ENCODE data around the gene RPUSD2.

RPUSD2 gene, protein sequence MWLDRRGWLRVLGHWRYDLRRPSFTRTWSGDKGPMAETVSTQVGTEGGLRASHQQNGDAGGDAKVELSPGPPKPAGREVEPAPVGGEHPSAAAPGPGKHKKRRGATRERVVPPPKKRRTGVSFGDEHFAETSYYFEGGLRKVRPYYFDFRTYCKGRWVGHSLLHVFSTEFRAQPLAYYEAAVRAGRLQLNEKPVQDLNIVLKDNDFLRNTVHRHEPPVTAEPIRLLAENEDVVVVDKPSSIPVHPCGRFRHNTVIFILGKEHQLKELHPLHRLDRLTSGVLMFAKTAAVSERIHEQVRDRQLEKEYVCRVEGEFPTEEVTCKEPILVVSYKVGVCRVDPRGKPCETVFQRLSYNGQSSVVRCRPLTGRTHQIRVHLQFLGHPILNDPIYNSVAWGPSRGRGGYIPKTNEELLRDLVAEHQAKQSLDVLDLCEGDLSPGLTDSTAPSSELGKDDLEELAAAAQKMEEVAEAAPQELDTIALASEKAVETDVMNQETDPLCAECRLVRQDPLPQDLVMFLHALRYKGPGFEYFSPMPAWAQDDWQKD

DNA sequence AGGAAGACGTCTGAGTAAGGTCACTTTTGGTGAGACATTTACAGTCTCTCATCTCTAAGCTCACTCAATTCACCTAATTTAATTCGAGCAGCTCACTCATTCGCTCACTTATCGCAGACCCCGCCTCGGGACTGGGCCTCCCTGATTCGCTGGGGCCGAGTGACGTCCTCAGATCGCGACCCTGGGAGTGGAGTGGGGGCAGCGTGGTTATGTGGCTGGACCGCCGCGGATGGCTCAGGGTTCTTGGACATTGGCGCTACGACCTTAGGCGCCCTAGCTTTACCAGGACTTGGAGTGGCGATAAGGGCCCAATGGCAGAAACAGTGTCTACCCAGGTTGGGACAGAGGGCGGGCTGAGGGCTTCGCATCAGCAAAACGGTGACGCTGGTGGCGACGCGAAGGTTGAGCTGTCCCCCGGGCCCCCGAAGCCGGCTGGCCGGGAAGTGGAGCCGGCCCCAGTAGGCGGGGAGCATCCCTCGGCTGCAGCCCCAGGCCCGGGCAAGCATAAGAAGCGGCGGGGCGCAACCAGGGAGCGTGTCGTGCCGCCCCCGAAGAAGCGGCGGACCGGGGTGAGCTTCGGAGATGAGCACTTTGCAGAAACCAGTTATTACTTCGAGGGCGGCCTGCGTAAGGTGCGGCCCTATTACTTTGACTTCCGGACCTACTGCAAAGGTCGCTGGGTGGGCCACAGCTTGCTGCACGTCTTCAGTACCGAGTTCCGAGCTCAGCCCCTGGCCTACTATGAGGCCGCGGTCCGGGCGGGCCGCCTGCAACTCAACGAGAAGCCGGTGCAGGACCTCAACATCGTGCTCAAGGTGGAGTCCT lies at the start of gene RPUSD2:
RPUSD2 (plus strand) TSS at position 171 of the 825 bp plus-strand sequence; CDS start at position 210, 39 bp downstream.
- DNase-seq (ENCODE audit: low read depth), result peak; percentile 93

DNA sequence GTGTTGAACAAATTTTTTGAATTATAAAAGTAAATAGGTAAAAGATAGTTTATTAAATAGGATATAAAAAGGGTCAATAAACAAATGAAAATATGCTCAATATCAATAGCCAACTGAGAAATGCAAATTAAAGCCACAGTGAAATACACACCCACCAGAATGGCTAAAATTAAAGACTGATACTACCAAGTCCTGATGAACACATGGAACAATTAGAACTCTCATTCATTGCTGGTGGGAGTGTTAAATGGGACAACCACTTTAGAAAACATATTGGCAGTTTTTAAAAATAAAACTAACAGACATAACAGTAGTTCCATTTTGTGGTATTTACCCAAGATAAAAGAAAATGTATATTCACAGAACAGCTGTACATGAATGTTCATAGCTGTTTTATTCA lies 45.5 kb upstream of the RPUSD2 start:
- no peak for DNase-seq (ENCODE audit: low read depth)

DNA sequence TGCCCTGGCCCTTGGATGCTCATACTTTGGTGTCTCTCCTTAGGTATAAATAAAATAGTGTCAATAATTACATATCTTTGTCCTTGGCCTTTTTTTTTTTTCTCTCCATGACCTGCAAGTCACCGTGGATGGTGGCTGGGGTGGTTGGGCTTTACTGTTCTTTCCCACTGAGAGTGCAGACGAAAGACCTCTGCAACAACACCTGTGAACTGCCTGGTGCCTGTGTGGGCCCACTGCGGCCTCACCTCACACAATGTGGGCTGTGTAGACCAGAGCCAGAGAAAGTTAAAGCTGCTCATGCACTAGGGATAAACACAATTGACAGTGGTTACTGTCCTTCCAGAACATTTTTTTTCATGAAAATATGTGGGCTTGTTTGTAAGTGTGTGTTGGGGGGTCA lies 43.2 kb upstream of the RPUSD2 start:
- DNase-seq (ENCODE audit: low read depth), result no peak

DNA sequence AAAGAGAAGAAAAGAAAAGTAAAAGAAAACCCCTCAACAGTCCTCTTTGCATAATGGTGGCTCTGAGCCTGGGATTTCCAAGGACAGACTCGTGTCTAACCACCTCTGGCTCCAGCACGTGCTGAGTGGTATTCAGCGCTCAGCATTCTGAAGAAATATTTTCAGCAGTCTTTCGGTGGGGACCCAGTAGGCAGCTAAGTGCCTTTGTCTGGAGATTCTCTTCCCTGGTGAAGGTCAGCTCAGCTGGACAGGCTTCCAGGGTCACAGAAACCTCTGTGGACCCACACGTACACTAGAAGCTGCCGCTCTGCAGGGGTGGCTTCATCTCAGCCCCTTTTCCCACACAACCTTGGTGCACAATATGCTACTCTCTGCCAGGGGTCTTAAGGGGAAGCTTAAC lies 40.3 kb upstream of the RPUSD2 start:
- DNase-seq (ENCODE audit: low read depth), result no peak

DNA sequence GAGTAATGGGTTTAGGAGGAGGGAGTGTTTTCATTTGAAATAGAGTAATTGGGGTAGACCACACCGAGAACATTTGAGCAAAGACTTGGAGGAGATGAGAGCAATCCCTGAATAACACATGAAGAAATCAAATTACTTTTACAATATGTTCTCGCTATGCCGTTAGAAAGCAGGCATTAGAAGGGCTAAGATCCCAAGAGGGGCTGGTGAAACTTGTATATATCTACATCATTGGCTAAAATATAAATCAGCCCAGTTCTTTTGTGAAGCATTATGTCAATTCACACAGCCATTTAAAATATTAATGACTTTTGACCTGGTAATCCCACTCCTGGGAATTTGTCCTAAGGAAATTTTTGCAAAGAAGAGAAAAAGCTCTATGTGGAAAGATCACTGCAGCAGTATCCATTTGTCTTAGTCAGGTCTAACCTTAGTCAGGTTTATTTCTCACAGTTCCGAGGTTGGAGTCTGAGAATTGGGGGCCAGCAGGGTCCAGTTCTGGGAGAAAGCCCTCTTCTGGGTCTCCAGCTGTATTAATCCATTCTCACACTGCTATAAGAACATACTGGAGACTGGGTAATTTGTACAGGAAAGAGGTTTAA lies 35.2 kb upstream of the RPUSD2 start:
- DNase-seq (ENCODE audit: low read depth), result no peak

DNA sequence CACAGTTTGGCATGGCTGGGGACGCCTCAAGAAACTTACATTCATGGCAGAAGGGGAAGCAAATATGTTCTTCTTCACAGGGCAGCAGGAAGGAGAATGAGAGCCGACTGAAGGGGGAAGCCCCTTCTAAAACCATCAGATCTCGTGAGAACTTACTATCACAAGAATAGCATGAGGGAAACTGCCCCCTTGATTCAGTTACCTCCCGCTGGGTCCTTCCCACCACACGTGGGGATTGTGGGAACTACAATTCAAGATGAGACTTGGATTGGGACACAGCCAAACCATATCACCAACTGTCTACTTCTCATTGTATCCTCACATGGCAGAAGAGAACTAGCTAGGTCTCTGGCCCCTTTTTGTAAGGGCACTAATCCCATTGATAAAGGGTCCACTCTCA lies 34.7 kb upstream of the RPUSD2 start:
- no peak for DNase-seq (ENCODE audit: low read depth)

DNA sequence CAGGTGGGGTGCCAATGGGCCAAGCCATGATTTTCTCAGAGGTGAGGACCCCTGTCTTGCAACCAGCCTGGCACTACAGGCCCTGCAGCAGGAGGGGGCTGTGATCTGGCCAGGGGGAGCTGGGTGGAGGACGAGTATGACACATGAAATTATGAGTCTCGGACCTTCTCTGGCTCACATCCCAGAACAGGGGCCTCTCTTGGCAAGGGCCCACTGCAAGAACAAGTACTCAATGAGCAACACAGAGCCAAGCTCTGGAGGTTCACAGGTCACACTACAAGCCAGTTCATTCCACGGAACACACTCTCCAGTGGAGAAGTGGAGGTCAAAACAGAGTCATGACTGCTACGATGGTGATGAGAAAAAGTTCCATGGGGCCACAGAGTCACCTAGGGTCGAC lies 32.6 kb upstream of the RPUSD2 start:
- no peak for DNase-seq (ENCODE audit: low read depth)

DNA sequence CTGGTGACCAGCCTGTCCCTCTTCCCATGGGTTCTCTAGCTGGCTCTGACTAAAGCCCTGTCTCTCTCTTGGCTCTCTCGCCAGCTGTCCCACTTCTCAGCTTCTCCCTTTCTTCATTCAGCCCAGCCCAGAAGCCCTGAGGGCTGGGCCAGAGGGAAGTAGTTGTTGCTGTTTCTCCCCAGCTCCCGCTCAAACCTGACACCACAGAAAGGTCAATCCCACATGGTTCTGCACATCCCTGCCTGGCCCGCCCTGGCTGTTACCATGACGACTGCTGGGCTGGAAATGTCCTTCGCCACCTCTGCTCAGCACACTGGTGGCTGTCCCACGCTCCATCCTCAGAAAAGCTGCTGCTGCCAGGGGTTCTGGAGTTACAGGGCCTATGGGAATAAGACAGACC lies 30.1 kb upstream of the RPUSD2 start:
- no peak for DNase-seq (ENCODE audit: low read depth)

DNA sequence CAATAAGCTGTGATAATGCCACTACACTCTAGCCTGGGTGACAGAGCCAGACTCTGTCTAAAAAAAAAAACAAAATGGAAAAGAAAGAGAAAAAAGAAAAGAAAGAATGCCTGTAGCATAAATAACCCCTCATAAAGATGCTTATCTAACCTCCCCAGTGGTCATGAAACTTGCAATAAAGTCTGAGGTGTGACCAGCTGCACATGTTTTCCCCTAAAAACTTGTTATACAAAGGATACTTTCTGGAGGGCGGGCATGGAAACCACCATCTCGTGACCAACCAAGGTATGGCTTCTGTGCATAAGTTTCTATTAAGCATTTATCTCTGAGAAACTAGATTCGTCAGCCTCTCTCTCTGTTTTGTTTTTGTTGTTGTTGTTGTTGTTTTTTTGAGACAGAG lies 26.0 kb upstream of the RPUSD2 start:
- no peak for DNase-seq (ENCODE audit: low read depth)

DNA sequence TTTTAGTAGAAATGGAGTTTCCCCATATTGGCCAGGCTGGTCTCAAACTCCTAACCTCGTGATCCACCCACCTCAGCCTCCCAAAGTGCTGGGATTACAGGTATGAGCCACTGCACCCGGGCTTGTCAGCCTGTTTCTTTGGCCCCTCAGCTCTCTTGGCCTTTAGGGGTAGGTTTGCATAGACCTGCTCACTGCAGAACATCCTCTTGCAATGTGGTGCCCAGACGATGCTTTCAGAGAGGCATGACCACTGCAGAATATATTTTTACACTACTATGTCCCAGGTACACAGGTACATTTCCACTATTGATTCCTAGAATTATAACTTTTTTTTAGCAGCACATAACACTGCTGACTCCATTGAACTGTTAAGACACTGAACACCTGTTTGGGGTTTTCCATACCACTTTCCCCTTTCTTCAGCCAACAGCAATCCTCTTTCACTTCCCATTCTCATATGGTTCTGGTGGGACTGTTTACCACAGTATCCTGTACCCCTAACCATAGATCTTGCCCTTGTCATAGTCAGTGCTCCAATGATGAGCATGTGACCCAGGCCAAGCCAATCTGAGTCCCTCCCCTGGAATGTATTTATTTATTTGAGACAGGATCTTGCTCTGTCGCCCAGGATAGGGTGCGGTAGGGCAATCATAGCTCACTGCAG lies 25.3 kb upstream of the RPUSD2 start:
- no peak for DNase-seq (ENCODE audit: low read depth)

DNA sequence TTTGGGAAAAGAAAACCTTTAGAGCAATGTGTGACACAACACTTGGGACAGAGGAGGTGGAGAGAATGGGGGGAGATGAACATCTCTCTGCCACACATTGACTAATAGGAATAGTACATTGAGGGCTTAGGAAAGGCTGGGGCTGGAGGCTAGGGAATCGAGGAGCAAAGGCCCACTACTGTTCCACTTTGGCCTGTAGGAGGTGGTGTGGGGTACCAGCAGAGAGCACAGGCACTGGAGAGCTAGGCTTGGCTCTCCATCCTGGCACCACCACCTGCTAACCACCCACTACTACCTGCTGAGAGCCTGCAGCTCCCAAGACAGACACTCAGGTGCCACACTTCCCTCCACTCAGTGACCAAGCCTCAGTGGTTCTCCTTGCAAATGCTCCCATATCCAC lies 23.6 kb upstream of the RPUSD2 start:
- DNase-seq (ENCODE audit: low read depth), result no peak

DNA sequence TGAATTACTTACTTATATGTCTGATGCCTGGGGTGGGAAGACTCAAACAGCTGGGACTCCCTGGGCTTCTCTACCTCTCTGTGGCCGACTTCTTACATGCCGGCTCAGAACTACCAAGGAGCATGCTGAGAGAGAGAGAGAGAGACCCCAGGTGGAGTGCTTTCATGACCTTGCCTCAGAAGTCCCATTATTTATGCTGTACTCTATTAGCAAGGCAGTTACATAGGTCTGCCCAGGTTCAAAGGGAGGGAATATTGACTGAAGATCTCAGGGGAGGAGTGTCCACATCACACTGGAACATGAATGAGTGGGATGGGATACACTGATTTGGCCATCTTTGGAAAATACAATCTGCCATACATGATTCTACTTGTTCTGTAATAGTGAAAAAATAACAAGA lies 20.5 kb upstream of the RPUSD2 start:
- no peak for DNase-seq (ENCODE audit: low read depth)

DNA sequence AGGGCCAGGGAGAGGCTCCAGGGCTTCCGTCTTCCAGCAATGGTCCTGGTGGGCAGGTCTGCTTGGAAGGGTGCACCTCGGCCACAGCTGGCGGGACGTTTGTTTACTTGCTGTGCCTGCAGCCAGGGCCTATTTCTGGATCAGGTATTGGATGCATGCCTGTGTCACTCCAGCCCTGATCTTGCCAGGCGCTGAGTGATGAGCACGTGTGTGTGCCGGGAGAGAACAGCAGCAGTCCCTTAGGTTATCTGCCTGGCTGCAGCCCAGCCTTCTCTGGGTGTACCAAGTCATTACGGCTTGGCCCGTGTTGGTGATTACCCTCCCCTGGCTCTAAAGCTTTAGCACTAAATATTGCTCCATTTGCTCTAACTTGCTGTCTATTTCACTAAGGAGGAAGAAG lies 19.2 kb upstream of the RPUSD2 start:
- no peak for DNase-seq (ENCODE audit: low read depth)

DNA sequence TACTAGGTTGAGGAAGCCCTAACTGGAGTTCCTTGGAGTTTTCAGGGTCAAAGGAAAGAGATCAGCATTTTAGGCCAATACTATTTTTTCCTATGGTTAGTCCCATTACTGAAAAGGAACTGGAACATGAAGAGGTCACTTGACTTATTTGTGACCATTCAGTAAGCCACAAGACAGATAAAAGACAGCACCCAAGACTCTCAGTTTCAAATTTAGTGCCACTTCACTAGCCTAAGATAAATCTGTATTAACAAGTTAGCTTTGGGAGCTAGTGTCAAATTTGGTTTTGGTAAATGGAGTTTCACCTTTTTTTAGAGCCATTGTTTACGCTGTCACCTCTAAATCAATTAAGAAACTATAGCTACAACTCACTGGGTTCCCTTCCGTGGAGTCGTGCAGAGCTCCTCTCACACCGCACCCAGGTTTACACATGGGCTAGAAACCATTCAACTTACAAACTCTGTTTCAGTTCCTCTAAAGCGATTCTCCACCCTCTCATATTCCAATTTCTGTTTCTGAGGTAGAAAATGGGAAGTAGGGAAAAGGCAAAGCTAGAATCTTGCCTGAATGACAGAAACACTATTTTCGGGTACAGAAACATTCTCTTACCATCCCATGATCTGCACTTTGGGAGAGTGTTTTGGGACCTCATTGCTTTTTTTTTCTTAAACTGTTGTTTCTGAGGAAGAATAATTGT lies 18.6 kb upstream of the RPUSD2 start:
- no peak for DNase-seq (ENCODE audit: low read depth)

DNA sequence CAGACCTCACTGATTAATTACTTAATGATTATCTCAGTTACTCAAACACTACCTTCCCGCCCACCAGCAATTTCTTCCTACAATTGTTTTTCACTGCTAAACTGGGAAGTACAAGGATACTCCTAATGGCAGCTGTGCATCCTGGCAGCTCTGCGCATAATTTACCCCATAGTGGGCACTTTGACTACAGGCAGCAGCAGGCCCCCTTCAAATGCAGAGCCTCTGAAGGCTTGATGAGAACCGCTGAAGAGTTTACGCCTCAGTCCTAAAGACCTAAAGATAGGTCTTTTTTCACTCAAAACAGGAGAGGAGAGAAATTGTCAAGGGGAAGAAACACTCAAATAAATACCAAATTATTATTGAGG lies 15.0 kb upstream of the RPUSD2 start:
- no peak for DNase-seq (ENCODE audit: low read depth)

DNA sequence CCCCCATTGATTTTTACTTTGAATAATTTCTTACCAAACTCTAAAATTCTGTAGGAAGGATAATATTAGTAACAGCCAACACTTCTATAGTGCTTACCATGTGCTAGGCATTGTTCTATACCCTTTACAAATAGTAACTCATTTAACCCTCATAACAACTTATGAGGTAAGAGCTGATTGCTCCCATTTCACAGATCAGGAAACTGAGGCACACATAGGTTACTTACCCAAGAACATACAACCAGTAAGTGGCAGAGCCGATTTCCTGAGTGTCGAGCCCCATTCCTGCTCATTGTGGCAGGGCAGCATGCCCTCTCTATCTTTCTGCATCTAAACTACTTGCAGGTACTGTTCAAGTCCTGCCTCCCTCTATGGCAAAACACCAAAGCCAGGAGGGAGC lies 13.2 kb upstream of the RPUSD2 start:
- DNase-seq (ENCODE audit: low read depth), result no peak

DNA sequence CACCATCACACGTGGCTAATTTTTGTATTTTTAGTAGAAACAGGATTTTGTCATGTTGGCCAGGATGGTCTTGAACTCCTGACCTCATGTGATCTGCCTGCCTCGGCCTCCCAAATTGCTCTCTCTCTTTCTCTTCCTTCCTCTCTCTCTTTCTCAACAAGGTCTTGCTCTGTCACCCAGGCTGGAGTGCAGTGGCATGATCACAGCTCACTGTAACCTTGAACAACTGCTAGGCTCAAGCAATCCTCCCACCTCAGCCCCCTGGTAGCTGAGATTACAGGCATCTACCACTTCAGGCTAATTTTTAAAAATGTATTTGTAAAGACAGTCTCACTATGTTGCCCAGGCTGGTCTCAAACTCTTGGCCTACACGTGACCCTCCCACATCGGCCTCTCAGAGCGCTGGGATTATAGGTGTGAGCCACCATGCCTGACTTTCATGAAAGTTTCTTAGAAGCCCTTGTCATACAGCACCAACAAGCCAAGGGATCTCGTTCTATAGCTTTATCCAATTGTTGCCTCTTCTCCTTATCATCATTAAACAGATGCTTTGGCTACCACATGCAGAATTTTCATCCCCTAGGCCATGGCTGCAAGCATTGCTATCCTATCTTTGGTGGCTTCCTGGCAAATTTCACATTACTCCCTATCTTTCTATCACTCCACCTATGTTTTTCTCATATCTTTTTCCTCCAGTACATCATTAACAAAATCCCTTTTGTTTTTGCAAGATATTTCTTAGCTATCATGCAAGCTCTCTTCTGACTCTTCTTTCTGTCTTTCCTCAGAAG lies 10.0 kb upstream of the RPUSD2 start:
- DNase-seq (ENCODE audit: low read depth), result no peak

DNA sequence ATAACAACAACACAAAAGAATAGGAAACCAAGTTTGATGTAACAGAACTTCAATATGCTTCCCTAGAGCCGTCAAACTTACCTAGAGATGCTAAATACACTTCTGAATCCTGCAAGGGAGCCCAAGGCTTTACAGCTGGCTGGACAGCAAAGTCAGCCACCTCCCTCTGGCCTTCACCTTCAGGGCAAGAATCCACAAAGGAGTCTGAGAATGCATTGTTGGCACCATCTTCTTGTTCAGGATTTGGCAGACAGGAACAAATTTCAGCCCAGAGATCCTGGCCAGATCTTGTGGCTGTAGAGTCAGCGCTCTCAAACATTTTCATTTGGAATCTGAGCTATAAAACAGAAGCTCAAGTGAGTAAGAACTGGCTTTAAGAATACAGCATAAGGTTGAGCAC lies 6.4 kb upstream of the RPUSD2 start:
- no peak for DNase-seq (ENCODE audit: low read depth)

DNA sequence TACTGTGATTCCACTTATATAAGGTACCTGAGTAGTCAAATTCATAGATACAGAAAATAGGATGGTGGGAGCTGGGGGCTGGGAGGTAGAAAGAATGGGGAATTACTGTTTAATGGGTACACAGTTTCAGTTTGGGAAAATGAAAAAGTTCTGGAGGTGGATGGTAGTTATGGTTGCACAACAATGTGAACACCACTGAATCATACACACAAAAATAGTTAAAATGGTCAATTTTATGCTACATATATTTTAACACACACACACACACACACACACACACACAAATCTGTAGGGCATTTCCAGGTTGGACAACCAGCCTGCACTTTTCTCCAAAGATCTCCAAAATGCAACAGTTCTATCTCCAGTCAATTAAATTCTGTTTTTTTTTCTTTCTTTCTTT lies 5.7 kb upstream of the RPUSD2 start:
- no peak for DNase-seq (ENCODE audit: low read depth)

DNA sequence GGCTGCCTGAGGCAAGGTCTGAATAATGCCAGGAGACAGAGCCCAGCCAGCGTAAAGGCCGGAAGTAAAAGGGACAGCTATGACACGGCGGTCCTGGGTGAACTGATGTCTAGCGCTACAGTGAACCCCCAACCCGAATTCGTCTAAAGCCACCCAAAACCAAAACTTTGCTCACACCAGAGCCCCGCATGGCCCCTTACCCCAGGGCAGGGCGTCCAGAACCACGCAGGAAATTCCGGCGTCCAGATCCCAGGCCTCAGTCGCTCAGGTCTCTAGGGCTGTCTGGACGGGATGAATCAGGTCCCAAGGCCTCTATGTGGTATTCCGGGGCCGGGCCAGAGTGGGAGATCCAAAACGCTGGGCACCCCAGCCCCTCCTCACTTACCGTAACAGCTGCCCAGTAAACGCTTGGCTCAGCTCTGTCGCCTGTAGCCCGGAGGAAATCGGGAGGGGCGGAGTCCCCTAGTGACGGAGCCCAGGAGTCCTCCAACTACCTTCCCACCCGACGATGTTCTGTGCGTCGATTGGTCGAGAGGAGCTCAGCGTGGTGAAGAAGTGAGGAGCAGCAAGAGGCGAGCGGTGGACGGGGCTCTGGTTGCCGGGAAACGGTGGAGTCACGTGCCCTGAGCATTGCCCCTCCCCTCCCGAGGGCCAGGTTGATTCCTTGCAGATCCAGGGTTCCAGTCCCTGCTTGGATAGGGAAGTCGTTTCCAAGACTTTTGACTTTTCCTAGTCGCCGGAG lies 4.3 kb upstream of the RPUSD2 start, which contains the start of gene CCDC32:
CCDC32 (minus strand) TSS at position 452 of the 742 bp plus-strand sequence. CDS start 2,027 bp downstream, outside the sequence.
- peak; percentile 90 for DNase-seq (ENCODE audit: low read depth)

All from stimulated activated CD8-positive, alpha-beta memory T cell treated with anti-CD3 and anti-CD28 coated beads, Interleukin-7, amount 100 ng/mL, for 24 hours (primary cell).